Neural cell (in vitro differentiated cells): ENCODE results near the gene FBLN2. TPM values are rescaled to one million over a fixed set of nuclear protein-coding genes. Genes with fewer than 3 reads are reported as not detected.

Source experiments
- H2AFZ ChIP-seq: fragments of 200-600, 300-800 bp; sonication (generic), shearing (Covaris generic); 2 replicates; pipeline ENCODE4 v1.6.0; 2014; ENCODE audit warnings: low read depth, mild to moderate bottlenecking, antibody characterized with exemption, low read length, moderate library complexity
- H3F3A ChIP-seq: fragments of 200-600 bp; shearing (Covaris generic); 2 replicates; pipeline ENCODE4 v1.6.1; 2016; ENCODE audit warnings: mild to moderate bottlenecking, moderate library complexity, mixed read lengths, antibody characterized with exemption, low read length; ENCODE audit not compliant: insufficient read depth, poor library complexity, severe bottlenecking
- H3K27ac ChIP-seq: fragments of 200-600, 300-800 bp; sonication (generic), shearing (Covaris generic); 2 replicates; pipeline ENCODE4 v1.5.1; 2014; ENCODE audit warnings: mild to moderate bottlenecking, low read length, moderate library complexity
- H3K27me3 ChIP-seq: fragments of 300-800, 200-600 bp; sonication (generic), shearing (Covaris generic); 2 replicates; pipeline ENCODE4 v1.6.0; 2014; ENCODE audit warnings: mild to moderate bottlenecking, low read depth, low read length, moderate library complexity; ENCODE audit not compliant: insufficient read depth
- H3K36me3 ChIP-seq: fragments of 300-800, 200-600 bp; sonication (generic), shearing (Covaris generic); 2 replicates; pipeline ENCODE4 v1.5.1; 2014; ENCODE audit warnings: mild to moderate bottlenecking, antibody characterized with exemption, low read length, moderate library complexity; ENCODE audit not compliant: insufficient read depth
- H3K4me2 ChIP-seq: fragments of 300-800, 200-600 bp; sonication (generic), shearing (Covaris generic); 2 replicates; pipeline ENCODE4 v1.6.0; 2014; ENCODE audit warnings: mild to moderate bottlenecking, low read length
- H3K4me3 ChIP-seq: fragments of 300-800, 200-600 bp; sonication (generic), shearing (Covaris generic); 2 replicates; pipeline ENCODE4 v1.5.1; 2014; ENCODE audit warnings: mild to moderate bottlenecking, low read length, moderate library complexity
- H3K79me2 ChIP-seq: fragments of 200-600 bp; shearing (Covaris generic); replicated peaks from 2 replicates; pipeline ENCODE4 v1.6.0; 2014; ENCODE audit warnings: mild to moderate bottlenecking, low read length, moderate library complexity; ENCODE audit not compliant: insufficient read depth
- H3K9ac ChIP-seq: fragments of 300-800, 200-600 bp; sonication (generic), shearing (Covaris generic); 2 replicates; pipeline ENCODE4 v1.6.1; 2016; ENCODE audit warnings: mild to moderate bottlenecking, low read length, mixed read lengths
- H3K9me2 ChIP-seq: fragments of 200-600 bp; shearing (Covaris generic); 2 replicates; pipeline ENCODE4 v1.6.1; 2016; ENCODE audit warnings: mild to moderate bottlenecking, low read length, mixed read lengths; ENCODE audit not compliant: insufficient read depth
- H3K9me3 ChIP-seq: fragments of 200-600, 300-800 bp; sonication (generic), shearing (Covaris generic); 2 replicates; pipeline ENCODE4 v1.6.1; 2016; ENCODE audit warnings: mild to moderate bottlenecking, mixed run types, low read length, moderate library complexity, mixed read lengths
- H4K20me1 ChIP-seq: fragments of 200-600 bp; shearing (Covaris generic); 2 replicates; pipeline ENCODE4 v1.6.1; 2016; ENCODE audit warnings: mild to moderate bottlenecking, mixed run types; ENCODE audit not compliant: insufficient read depth
- CTCF ChIP-seq: fragments of 450-650 bp; IDR thresholded peaks from 2 replicates; pipeline ENCODE4 v1.5.1; 2014; ENCODE audit warnings: antibody characterized with exemption, mild to moderate bottlenecking, moderate library complexity; ENCODE audit not compliant: poor library complexity, severe bottlenecking
- EP300 ChIP-seq: fragments of 450-650 bp; conservative IDR thresholded peaks from 2 replicates; pipeline ENCODE4 v1.6.1; 2014; ENCODE audit warnings: antibody characterized with exemption, mild to moderate bottlenecking, moderate library complexity; ENCODE audit not compliant: poor library complexity, severe bottlenecking
- EZH2 ChIP-seq: fragments of 200-600, 300-800 bp; shearing (Covaris generic), sonication (generic); IDR thresholded peaks from 2 replicates; pipeline ENCODE4 v1.6.1; 2014; ENCODE audit warnings: antibody characterized with exemption, low read length, borderline replicate concordance, mild to moderate bottlenecking; ENCODE audit not compliant: insufficient read depth, poor library complexity, severe bottlenecking
- MXI1 ChIP-seq: fragments of 450-650 bp; conservative IDR thresholded peaks from 2 replicates; pipeline ENCODE4 v1.6.1; 2014; ENCODE audit warnings: antibody characterized with exemption, mild to moderate bottlenecking; ENCODE audit not compliant: poor library complexity, severe bottlenecking
- POLR2AphosphoS5 ChIP-seq: IDR thresholded peaks from 2 replicates; pipeline ENCODE4 v1.6.1; 2012
- RAD21 ChIP-seq: fragments of 450-650 bp; conservative IDR thresholded peaks from 2 replicates; pipeline ENCODE4 v1.6.1; 2014; ENCODE audit warnings: antibody characterized with exemption, mild to moderate bottlenecking, moderate library complexity
- SMC3 ChIP-seq: fragments of 450-650 bp; conservative IDR thresholded peaks from 2 replicates; pipeline ENCODE4 v1.6.1; 2014; ENCODE audit warnings: antibody characterized with exemption, mild to moderate bottlenecking, moderate library complexity; ENCODE audit not compliant: poor library complexity
- TAF1 ChIP-seq: IDR thresholded peaks from 2 replicates; pipeline ENCODE4 v1.6.1; 2012; ENCODE audit warnings: low read depth
- polyA plus RNA-seq: library from polyadenylated mRNA; depleted of rRNA; stranded (reverse); fragments of >200 nt; gene quantifications from 2 replicates; pipeline ENCODE4 v1.2.3, GENCODE V29; 2014
- TF ChIP-seq, protein P1 (sequence below): IDR thresholded peaks from 2 replicates; pipeline ENCODE4 v1.6.1; 2012; ENCODE audit warnings: borderline replicate concordance

FBLN2 gene
- polyA plus RNA-seq, 1 donor from 2014 or later, result 0.37 TPM

DNA sequence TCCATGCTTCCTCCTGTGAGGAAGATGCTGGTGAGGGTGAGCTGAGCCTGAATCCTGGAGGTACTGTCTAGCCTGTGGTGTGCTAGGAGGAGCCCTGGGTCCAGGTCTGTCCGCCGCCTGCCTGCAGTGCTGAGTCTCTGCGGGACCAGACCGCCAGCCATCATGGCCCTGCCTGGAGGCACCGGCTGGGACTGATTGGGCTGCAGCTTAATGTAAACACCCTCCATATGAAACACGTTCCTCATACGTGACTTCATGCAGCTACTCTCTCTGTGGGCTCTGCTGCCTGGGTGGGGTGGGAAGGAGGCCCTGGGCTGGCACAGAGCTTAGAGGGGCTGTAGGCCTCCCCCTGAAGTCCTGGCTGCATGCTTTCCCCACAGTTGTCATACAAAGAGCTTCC is 67.4 kb downstream of the FBLN2 start:
- Histone ChIP-seq H3K4me2 (no peak overlapping the region), H3K27me3 (no peaks in the 10 kb centered on the region), H4K20me1 (no peaks in the 10 kb centered on the region), H3K79me2 (no peaks in the 10 kb centered on the region), H3K36me3 (no peaks in the 10 kb centered on the region), H3K9me3 (no peaks in the 10 kb centered on the region), H3F3A (no peaks in the 10 kb centered on the region), H3K4me3 (no peak overlapping the region), H3K27ac (no peak overlapping the region), H3K9me2 (no peaks in the 10 kb centered on the region), H3K9ac (no peak overlapping the region), H2AFZ (no peak overlapping the region)
- TF ChIP-seq RAD21, result no peak
- TF ChIP-seq EP300, result no peak
- no peak for TF ChIP-seq CTCF
- no peak for TF ChIP-seq EZH2
- TF ChIP-seq MXI1, result no peak
- no peak for TF ChIP-seq POLR2AphosphoS5
- TF ChIP-seq, protein P1, sequence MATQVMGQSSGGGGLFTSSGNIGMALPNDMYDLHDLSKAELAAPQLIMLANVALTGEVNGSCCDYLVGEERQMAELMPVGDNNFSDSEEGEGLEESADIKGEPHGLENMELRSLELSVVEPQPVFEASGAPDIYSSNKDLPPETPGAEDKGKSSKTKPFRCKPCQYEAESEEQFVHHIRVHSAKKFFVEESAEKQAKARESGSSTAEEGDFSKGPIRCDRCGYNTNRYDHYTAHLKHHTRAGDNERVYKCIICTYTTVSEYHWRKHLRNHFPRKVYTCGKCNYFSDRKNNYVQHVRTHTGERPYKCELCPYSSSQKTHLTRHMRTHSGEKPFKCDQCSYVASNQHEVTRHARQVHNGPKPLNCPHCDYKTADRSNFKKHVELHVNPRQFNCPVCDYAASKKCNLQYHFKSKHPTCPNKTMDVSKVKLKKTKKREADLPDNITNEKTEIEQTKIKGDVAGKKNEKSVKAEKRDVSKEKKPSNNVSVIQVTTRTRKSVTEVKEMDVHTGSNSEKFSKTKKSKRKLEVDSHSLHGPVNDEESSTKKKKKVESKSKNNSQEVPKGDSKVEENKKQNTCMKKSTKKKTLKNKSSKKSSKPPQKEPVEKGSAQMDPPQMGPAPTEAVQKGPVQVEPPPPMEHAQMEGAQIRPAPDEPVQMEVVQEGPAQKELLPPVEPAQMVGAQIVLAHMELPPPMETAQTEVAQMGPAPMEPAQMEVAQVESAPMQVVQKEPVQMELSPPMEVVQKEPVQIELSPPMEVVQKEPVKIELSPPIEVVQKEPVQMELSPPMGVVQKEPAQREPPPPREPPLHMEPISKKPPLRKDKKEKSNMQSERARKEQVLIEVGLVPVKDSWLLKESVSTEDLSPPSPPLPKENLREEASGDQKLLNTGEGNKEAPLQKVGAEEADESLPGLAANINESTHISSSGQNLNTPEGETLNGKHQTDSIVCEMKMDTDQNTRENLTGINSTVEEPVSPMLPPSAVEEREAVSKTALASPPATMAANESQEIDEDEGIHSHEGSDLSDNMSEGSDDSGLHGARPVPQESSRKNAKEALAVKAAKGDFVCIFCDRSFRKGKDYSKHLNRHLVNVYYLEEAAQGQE, result no peak
- TF ChIP-seq SMC3, result no peak
- no peak for TF ChIP-seq TAF1

DNA sequence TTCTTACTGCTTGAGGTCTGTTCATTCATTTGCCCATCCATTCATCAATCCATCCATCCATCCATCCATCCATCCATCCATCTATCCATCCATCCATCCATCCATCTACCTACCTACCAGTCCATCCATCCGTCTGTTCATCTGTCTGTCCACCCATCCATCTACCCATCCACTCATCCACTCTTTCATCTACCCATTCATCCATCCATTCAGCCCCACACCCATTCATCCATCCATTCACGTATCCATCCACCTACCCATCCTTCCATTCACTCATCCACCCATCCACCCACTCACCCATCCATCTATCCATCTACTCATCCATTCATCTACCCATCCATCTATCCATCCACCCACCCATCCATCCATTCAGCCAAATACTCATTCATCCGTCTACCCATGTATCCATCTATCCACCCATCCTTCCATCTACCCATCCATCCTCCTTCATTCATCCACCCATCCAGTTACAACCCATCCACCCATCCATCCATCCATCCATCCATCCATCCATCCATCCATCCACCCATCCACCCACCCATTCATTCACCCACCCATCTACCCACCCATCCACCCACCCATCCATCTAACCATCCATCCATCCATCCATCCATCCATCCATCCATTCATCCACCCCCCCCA is 68.3 kb downstream of the FBLN2 start:
- no peak overlapping the region for H3K4me2 ChIP-seq
- no peaks in the 10 kb centered on the region for H3K9me3 ChIP-seq
- no peak overlapping the region for H3K4me3 ChIP-seq
- H3K27ac ChIP-seq, result no peak overlapping the region
- TF ChIP-seq MXI1 (no peak), EZH2 (no peak), CTCF (no peak), RAD21 (no peak), TAF1 (no peak), POLR2AphosphoS5 (no peak), EP300 (no peak), SMC3 (no peak)
- TF ChIP-seq, protein P1, result no peak
- no peaks in the 10 kb centered on the region for H3K9me2 ChIP-seq
- no peak overlapping the region for H3K9ac ChIP-seq
- H3K79me2 ChIP-seq, result no peaks in the 10 kb centered on the region
- H2AFZ ChIP-seq, result no peak overlapping the region
- H3F3A ChIP-seq, result no peaks in the 10 kb centered on the region
- H3K27me3 ChIP-seq, result no peaks in the 10 kb centered on the region
- no peaks in the 10 kb centered on the region for H3K36me3 ChIP-seq
- no peaks in the 10 kb centered on the region for H4K20me1 ChIP-seq
